Measurements from ENCODE around the gene GAR1. TPM values are rescaled to one million over a fixed set of nuclear protein-coding genes. Genes with fewer than 3 reads are reported as not detected.

GAR1 gene
- total RNA-seq, 6 experiments from 2014 or later = 20.1 to 26.8 (median 24.8) TPM

DNA sequence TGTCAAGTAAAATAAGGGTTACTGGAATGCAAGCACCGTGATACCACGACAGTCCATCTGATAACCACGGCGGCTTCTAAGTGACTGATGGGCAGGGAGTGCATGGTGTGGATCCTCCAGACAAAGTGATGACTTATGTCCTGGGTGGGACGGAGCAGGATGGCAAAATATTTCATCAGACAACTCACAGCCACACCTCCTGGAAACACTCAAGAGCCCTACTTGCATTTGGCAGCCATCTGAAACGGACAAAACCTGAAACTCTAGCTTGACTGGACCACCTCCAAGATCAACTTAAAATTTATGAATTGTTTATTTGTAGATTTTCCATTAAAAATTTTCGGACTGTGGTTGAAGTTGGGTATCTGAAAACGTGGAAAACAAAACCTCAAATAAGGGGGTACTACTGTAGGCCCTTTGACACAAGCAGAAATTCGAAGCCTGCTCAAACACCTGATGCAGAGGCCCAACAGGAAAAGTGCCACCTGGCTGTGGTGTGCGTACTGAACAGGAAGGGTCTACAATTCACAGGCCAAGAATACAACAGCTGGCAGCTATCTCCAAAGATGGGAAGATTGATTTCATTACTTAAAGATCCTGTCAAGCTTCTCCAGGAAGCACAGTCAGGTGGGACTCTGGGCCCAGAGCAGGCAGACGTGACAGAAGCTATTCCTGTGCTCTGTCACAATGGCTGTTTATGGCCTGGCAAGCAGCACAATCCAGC, 58.4 kb downstream of the GAR1 start:
- H3K4me3 Mint-ChIP-seq = no peak overlapping the region
- no peaks in the 10 kb centered on the region for H3K9me3 Mint-ChIP-seq
- DNase-seq = peak; percentile 4
- H3K4me1 Mint-ChIP-seq (ENCODE audit: low read depth) = peaks cover 15% of the 10 kb centered on the region; the same call in 1 of the 2 replicates
- H3K36me3 Mint-ChIP-seq (ENCODE audit: low read depth) = no peaks in the 10 kb centered on the region
- no peak overlapping the region; the same call in 1 of the 2 replicates for H3K27ac Mint-ChIP-seq
- peaks cover 5% of the 10 kb centered on the region for H3K27me3 Mint-ChIP-seq (ENCODE audit: insufficient read depth)
- TF ChIP-seq, protein P1, sequence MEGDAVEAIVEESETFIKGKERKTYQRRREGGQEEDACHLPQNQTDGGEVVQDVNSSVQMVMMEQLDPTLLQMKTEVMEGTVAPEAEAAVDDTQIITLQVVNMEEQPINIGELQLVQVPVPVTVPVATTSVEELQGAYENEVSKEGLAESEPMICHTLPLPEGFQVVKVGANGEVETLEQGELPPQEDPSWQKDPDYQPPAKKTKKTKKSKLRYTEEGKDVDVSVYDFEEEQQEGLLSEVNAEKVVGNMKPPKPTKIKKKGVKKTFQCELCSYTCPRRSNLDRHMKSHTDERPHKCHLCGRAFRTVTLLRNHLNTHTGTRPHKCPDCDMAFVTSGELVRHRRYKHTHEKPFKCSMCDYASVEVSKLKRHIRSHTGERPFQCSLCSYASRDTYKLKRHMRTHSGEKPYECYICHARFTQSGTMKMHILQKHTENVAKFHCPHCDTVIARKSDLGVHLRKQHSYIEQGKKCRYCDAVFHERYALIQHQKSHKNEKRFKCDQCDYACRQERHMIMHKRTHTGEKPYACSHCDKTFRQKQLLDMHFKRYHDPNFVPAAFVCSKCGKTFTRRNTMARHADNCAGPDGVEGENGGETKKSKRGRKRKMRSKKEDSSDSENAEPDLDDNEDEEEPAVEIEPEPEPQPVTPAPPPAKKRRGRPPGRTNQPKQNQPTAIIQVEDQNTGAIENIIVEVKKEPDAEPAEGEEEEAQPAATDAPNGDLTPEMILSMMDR (IDR thresholded peaks at IDR 0.05) = no peak

Other genes starting within 250 kb of the GAR1 start
- gene CASP6, start 112.3 kb upstream of the GAR1 start, total RNA-seq (2021; fragmentation: NEBNext Ultra II Directional; extraction: Animal tissue kit (Norgen Biotek cat#: 25700)) = 10 to 100 TPM; 14.2 to 19.9 (median 16.3) TPM
- gene PLA2G12A, start 85.7 kb upstream of the GAR1 start, total RNA-seq (2021; fragmentation: NEBNext Ultra II Directional; extraction: Animal tissue kit (Norgen Biotek cat#: 25700)) = 10 to 100 TPM; 33.1 to 40.7 (median 38.1) TPM
- not detected for gene CFI, start 13.8 kb upstream of the GAR1 start, total RNA-seq (2021; fragmentation: NEBNext Ultra II Directional; extraction: Animal tissue kit (Norgen Biotek cat#: 25700))
- not detected for gene RRH, start 12.2 kb downstream of the GAR1 start, total RNA-seq (2021; fragmentation: NEBNext Ultra II Directional; extraction: Animal tissue kit (Norgen Biotek cat#: 25700))
- under 1 TPM in 1 of 6 experiments, not detected in 5; 0.05 TPM for gene LRIT3, start 32.3 kb downstream of the GAR1 start, total RNA-seq (2021; fragmentation: NEBNext Ultra II Directional; extraction: Animal tissue kit (Norgen Biotek cat#: 25700))
- 1 to 10 TPM; 1.1 to 2.2 (median 1.7) TPM for gene EGF, start 97.1 kb downstream of the GAR1 start, total RNA-seq (2021; fragmentation: NEBNext Ultra II Directional; extraction: Animal tissue kit (Norgen Biotek cat#: 25700))